Mucosa of stomach (tissue), 1 donor: ENCODE results near the gene PPP2R3A.
A peak's percentile ranks its signal among the peaks of the same experiment; 100 is the strongest.

Experiments
- H3K27me3 ChIP-seq: one replicate; pipeline ENCODE4 v1.7.0; 2013; ENCODE audit warnings: mild to moderate bottlenecking, low read length; ENCODE audit not compliant: control insufficient read depth, insufficient read depth
- H3K36me3 ChIP-seq: one replicate; pipeline ENCODE4 v1.7.0; 2013; ENCODE audit warnings: low read length; ENCODE audit not compliant: control insufficient read depth, insufficient read depth
- H3K4me1 ChIP-seq: one replicate; pipeline ENCODE4 v1.7.0; 2013; ENCODE audit warnings: mild to moderate bottlenecking, low read length; ENCODE audit not compliant: control insufficient read depth, insufficient read depth
- H3K4me3 ChIP-seq: one replicate; pipeline ENCODE4 v1.7.0; 2013; ENCODE audit warnings: low read length
- H3K9ac ChIP-seq: one replicate; pipeline ENCODE4 v1.7.0; 2013; ENCODE audit warnings: mild to moderate bottlenecking, low read length, moderate library complexity
- H3K9me3 ChIP-seq: one replicate; pipeline ENCODE4 v1.7.0; 2013; ENCODE audit warnings: mild to moderate bottlenecking, low read length, moderate library complexity; ENCODE audit not compliant: control insufficient read depth
- donor health status: Pancreatic carcinoma.

Gene PPP2R3A, protein sequence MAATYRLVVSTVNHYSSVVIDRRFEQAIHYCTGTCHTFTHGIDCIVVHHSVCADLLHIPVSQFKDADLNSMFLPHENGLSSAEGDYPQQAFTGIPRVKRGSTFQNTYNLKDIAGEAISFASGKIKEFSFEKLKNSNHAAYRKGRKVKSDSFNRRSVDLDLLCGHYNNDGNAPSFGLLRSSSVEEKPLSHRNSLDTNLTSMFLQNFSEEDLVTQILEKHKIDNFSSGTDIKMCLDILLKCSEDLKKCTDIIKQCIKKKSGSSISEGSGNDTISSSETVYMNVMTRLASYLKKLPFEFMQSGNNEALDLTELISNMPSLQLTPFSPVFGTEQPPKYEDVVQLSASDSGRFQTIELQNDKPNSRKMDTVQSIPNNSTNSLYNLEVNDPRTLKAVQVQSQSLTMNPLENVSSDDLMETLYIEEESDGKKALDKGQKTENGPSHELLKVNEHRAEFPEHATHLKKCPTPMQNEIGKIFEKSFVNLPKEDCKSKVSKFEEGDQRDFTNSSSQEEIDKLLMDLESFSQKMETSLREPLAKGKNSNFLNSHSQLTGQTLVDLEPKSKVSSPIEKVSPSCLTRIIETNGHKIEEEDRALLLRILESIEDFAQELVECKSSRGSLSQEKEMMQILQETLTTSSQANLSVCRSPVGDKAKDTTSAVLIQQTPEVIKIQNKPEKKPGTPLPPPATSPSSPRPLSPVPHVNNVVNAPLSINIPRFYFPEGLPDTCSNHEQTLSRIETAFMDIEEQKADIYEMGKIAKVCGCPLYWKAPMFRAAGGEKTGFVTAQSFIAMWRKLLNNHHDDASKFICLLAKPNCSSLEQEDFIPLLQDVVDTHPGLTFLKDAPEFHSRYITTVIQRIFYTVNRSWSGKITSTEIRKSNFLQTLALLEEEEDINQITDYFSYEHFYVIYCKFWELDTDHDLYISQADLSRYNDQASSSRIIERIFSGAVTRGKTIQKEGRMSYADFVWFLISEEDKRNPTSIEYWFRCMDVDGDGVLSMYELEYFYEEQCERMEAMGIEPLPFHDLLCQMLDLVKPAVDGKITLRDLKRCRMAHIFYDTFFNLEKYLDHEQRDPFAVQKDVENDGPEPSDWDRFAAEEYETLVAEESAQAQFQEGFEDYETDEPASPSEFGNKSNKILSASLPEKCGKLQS (N-terminal part only)

DNA sequence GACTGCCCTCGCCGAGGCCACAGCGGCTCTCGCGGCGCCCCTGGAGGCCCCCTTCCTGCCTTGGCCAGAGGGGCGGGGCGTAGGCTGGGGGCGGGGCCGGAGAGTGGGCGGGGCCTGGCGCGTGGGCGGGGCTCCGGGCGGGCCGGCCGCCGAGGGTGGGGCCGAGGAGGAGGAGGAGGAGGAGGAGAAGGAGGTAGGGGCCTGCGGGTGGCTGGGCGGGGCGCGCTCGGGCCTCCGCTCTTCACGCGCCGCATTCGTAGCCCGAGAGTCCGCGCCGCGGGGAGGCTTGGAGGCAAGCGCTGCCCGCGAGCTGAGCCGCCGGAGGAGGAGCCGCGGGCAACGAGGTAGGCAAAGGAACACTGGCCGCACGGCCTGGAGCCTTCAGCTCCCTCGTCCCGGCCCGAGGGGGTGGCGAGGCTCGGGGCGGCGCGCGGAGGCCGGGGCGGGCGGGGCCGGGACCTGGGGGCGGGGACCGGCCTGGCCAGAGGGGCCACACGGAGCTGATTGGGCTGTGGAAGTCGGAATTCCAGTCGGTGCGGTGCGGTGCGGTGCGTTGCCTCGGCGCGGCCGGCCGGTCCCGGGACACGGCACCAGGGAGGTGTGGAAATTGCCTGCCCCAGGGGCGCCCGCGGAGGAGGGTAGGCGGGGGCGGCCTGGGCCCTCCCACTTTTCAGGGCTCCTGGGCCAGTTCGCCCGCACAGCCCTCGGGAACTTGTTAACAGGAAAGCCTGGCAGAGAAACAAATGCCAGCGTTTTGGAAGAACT, at the start of gene PPP2R3A:
TSS of gene PPP2R3A (plus strand) at position 223 of the 765 bp plus-strand sequence. CDS start 35,771 bp downstream, outside the sequence.
- H3K9ac ChIP-seq: peak within 1 kb of the TSS; percentile 57
- peaks cover 23% of the 10 kb centered on the region for H3K4me1 ChIP-seq
- no peaks in the 10 kb centered on the region for H3K9me3 ChIP-seq
- no peaks in the 10 kb centered on the region for H3K27me3 ChIP-seq
- peak within 1 kb of the TSS; percentile 68 for H3K4me3 ChIP-seq
- no peaks in the 10 kb centered on the region for H3K36me3 ChIP-seq

DNA sequence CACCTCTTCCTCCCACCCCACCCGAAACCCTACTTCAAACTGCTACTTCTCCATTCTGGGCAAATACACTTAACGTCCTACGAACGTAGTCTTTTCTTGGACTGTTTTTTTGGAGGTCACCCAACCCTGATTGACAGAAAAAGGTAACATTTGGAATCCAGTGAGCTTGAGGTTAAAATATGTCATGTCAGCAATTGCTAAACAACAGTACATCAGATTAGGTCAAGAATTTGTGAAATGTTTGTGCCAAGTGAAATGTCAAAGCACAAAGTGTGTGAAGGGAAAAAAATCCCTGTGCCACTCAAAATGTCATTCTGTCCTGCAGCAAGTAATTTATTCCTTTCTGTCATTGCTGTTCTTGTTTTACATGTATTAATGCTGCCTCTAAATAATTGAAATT, 49.2 kb upstream of the PPP2R3A start:
- no peak overlapping the region for H3K9ac ChIP-seq
- H3K27me3 ChIP-seq: no peaks in the 10 kb centered on the region
- H3K9me3 ChIP-seq: no peaks in the 10 kb centered on the region
- no peaks in the 10 kb centered on the region for H3K36me3 ChIP-seq
- H3K4me3 ChIP-seq: no peak overlapping the region
- H3K4me1 ChIP-seq: no peaks in the 10 kb centered on the region

DNA sequence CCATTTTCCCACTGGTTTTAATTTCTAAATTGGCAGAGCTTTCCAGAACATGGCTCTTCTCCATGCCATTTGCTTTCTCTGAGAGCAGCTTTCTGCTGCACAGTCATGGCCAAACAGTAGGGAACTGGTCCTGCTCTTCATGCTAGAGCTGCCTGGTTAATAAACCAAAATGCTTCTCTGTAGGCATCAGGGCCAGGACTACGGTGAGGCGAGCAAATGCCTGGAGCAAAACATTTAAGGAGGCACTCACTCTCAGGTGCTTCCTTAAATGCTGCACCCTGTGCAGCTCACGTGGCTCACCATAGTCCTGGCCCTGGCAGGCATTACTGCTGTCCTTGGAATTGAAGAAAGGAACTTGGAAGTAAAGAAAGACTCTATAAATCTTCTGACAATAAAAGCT, 48.5 kb upstream of the PPP2R3A start:
- no peaks in the 10 kb centered on the region for H3K9me3 ChIP-seq
- no peaks in the 10 kb centered on the region for H3K36me3 ChIP-seq
- H3K4me1 ChIP-seq: no peaks in the 10 kb centered on the region
- no peaks in the 10 kb centered on the region for H3K27me3 ChIP-seq
- H3K4me3 ChIP-seq: no peak overlapping the region
- H3K9ac ChIP-seq: no peak overlapping the region

DNA sequence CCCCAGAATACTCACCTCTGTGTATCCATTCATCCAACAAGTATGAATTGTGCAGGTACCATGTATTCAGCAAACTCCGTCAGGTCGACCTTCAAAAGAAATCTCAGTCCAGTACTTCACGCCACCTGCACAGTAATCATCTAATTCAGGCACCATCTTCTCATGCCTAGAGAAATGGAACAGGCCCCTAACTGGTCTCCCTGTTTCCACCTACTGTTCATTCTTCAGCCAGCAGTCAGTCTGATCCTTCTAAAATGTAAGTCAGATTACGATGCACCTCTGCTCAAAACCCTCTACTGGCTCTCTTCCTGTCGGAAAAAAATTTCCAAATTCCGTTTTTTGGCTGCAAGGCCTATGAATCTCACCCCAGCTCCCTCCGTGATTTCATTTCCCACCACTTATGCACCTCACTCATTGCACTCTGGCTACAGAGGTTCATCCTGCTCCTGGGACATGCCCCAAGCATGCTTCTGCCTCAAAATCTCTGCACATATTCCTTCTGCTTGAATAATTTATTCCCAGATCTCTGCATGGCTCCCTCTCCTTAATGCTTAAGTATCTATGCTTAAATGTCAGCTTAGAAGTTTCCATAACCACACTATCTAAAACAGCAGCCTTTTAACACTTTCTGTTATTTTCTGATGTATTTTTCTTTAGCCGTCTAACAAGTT, 47.5 kb upstream of the PPP2R3A start:
- no peak overlapping the region for H3K4me3 ChIP-seq
- no peaks in the 10 kb centered on the region for H3K36me3 ChIP-seq
- H3K4me1 ChIP-seq: no peaks in the 10 kb centered on the region
- H3K9ac ChIP-seq: no peak overlapping the region
- no peaks in the 10 kb centered on the region for H3K9me3 ChIP-seq
- H3K27me3 ChIP-seq: no peaks in the 10 kb centered on the region

DNA sequence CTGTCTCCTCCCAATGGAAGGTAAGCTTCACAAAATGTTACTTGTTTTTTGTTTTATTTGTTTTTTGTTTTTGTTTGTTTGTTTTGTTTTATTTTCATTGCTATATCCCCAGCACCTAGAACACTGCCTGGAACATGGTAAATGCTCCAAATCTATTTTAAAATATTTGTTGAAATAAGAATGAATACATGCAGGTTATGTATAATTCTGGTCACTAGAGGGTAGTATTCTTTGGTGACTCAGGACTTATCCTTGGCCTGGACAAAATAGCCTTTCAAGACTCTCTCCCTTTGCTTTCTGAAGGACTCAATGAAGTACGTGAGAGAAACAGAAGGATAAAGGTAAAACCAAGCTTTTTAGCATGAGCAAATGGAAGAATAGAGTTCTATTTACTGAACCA, 46.9 kb upstream of the PPP2R3A start:
- Histone ChIP-seq H3K9ac (no peak overlapping the region), H3K4me1 (no peaks in the 10 kb centered on the region), H3K27me3 (no peaks in the 10 kb centered on the region), H3K36me3 (no peaks in the 10 kb centered on the region), H3K9me3 (no peaks in the 10 kb centered on the region), H3K4me3 (no peak overlapping the region)

DNA sequence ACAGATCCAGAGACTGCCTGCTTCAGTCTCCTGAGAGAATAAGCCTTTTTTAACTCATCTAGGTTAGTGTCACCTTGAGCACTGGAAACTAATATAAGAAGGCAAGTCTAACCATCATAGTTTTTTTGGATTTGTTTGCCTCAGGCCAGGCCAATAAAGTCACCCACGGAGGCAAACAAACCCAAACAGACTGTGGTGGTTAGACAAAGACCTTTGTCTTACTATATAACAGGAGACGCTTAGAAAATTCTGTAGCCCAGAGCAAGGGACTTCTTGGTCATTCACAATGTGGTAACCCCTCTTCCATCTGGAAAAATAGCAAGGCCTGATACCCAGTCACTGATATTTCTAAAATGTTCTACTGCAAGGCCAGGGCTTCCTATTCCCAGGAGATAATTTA, 45.3 kb upstream of the PPP2R3A start:
- H3K4me3 ChIP-seq: no peak overlapping the region
- no peaks in the 10 kb centered on the region for H3K9me3 ChIP-seq
- H3K36me3 ChIP-seq: no peaks in the 10 kb centered on the region
- H3K4me1 ChIP-seq: no peaks in the 10 kb centered on the region
- no peaks in the 10 kb centered on the region for H3K27me3 ChIP-seq
- no peak overlapping the region for H3K9ac ChIP-seq

DNA sequence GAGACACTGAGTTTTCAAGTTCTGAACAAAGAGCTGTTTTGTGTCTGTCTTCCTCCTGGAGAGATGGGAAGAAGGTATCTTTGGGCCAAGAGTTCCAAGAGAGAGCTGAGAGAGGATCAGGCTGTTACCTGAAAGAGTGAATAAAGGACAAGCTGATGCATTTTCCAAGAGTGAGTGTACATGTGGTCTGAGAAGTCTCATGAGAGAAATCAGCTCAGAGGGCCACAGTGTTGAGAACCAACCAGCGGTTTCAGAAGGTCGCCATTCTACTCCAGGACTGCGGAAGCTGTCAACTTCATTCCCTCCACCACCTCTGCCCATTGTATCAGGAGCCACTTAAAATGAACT, 42.7 kb upstream of the PPP2R3A start:
- no peak overlapping the region for H3K9ac ChIP-seq

DNA sequence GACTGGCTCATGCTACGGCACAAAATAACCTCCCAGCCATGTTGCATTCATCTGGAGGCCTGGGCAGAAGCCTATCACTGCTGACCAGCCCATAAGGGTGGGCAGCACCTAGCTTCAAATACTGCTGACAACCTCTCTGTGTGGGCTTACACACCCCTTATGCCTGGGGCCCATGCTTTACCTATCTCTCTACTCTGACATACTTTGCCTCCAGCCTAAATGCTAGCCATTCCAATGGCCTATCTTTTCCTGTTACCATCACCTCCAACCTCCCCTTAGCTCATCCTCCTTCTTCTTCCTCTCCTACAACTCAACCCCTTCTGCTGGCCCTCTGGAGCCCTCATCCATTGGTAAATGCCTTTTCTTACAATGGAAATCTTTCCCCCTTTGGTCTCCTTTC, 41.0 kb upstream of the PPP2R3A start:
- Histone ChIP-seq H3K4me1 (no peaks in the 10 kb centered on the region), H3K9me3 (no peaks in the 10 kb centered on the region), H3K9ac (no peak overlapping the region), H3K4me3 (no peak overlapping the region), H3K36me3 (no peaks in the 10 kb centered on the region), H3K27me3 (no peaks in the 10 kb centered on the region)

More for the DNA sequence above, 42.7 kb upstream of the PPP2R3A start:
- H3K4me3 ChIP-seq: no peak overlapping the region
- no peaks in the 10 kb centered on the region for H3K27me3 ChIP-seq
- no peaks in the 10 kb centered on the region for H3K9me3 ChIP-seq
- no peaks in the 10 kb centered on the region for H3K4me1 ChIP-seq
- H3K36me3 ChIP-seq: no peaks in the 10 kb centered on the region

DNA sequence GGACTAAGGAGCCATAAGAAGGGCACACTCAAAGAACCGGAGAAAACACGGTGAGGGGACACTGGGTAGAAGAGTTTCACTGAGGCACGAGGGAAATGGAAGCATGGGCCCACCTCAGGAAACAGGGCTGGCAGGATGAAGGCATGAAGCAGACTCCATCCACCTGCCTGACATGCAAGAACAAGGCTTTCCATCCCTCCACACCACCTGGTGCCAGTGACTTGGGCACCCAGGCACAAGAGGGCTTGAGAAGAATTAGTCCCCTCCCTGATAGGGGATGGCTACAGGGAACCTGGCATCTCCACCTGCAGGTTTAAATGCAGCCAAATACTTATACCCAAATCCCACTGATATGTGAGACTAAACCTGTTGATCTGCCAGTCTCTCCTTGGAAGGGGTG, 38.9 kb upstream of the PPP2R3A start:
- Histone ChIP-seq H3K27me3 (no peaks in the 10 kb centered on the region), H3K4me3 (no peak overlapping the region), H3K4me1 (no peaks in the 10 kb centered on the region), H3K9me3 (no peaks in the 10 kb centered on the region), H3K9ac (no peak overlapping the region), H3K36me3 (no peaks in the 10 kb centered on the region)

DNA sequence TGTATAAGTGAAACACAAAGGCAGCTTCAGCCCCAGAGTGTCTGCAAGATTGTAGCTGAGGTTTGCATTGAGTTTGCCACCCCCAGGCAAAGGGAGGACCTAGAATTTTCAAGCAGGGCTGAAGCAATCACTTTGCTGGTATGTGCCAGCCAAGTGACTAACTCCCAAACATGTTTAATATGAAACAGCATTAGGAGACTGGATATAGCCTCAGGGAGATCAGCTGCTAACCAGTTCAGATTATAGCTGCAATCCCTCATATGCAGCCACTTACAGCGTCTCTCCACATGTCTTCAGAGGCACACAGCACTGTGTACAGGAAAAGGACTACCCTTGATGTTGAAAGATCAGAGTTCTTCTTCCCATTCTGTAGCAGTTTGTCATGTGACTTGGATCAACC, 38.4 kb upstream of the PPP2R3A start:
- no peaks in the 10 kb centered on the region for H3K27me3 ChIP-seq
- no peaks in the 10 kb centered on the region for H3K9me3 ChIP-seq
- H3K4me1 ChIP-seq: no peaks in the 10 kb centered on the region
- no peaks in the 10 kb centered on the region for H3K36me3 ChIP-seq
- no peak overlapping the region for H3K9ac ChIP-seq
- H3K4me3 ChIP-seq: no peak overlapping the region

DNA sequence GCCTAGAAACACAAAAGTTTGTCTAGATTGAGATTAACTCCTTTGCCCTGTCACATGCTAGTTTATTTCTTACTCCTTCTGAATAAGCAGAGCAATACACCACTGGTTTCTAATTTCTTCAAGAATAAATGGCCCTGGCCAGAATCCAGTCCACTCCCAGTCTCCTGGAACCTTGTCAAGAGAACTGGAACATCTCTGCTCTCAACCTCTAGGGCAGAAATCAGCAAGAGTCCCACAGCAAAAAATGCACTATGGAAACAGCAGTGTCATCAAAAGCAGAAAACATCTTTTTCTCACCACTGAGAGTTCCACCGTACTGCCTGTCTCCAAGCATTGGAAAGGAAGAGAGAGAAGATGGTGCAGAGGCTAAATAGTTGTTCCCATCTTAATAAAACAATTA, 35.9 kb upstream of the PPP2R3A start:
- Histone ChIP-seq H3K27me3 (no peaks in the 10 kb centered on the region), H3K9me3 (no peaks in the 10 kb centered on the region), H3K36me3 (no peaks in the 10 kb centered on the region), H3K4me3 (no peak overlapping the region), H3K4me1 (no peaks in the 10 kb centered on the region), H3K9ac (no peak overlapping the region)
